CD8-positive, alpha-beta memory T cell (primary cell): Measurements from ENCODE around the gene TMUB1. TPM values are rescaled to one million over a fixed set of nuclear protein-coding genes. Genes with fewer than 3 reads are reported as not detected.

ENCODE experiments used
- CTCF ChIA-PET: fragments of 350-600 bp; sonication (Branson Sonifier 250); formaldehyde crosslinking; loops from one replicate; lab custom pipeline; 2021; ENCODE audit warnings: antibody characterized with exemption; lab: Charles Lee
- POLR2A ChIA-PET: fragments of 350-600 bp; sonication (Branson Sonifier 250); formaldehyde crosslinking; loops from one replicate; lab custom pipeline; 2021; ENCODE audit warnings: antibody characterized with exemption; lab: Charles Lee
- DNase-seq, 5 donors: peaks; one replicate each; pipeline versions ENCODE4 v3.0.0 to v3.0.0-alpha.2; 2020 to 2022; ENCODE audit warnings: mixed read lengths in 1 of 5
- H3K27ac ChIP-seq: one replicate; pipeline ENCODE4 v1.7.0; 2013; ENCODE audit warnings: low read depth, mild to moderate bottlenecking, low read length, moderate library complexity
- H3K27me3 ChIP-seq: 2 replicates; pipeline ENCODE4 v1.7.0; 2013; ENCODE audit warnings: low read length, mild to moderate bottlenecking; ENCODE audit not compliant: insufficient read depth, poor library complexity, severe bottlenecking
- H3K36me3 ChIP-seq: 2 replicates; pipeline ENCODE4 v1.7.0; 2013; ENCODE audit warnings: mild to moderate bottlenecking, low read length, moderate library complexity; ENCODE audit not compliant: insufficient read depth
- H3K4me1 ChIP-seq: 2 replicates; pipeline ENCODE4 v1.7.0; 2013; ENCODE audit warnings: mild to moderate bottlenecking, low read length, moderate library complexity; ENCODE audit not compliant: insufficient read depth
- H3K4me3 ChIP-seq: 2 replicates; pipeline ENCODE4 v1.7.0; 2013; ENCODE audit warnings: mild to moderate bottlenecking, low read length
- H3K9me3 ChIP-seq: 2 replicates; pipeline ENCODE4 v1.7.0; 2013; ENCODE audit warnings: mild to moderate bottlenecking, low read length
- H3K27ac Mint-ChIP-seq, 8 donors: one replicate each; pipeline ENCODE4 v1.8.0; 2020 to 2021; ENCODE audit warnings: mixed read lengths in 8 of 8, mild to moderate bottlenecking in 6 of 8, inconsistent platforms in 3 of 8, moderate library complexity in 3 of 8
- H3K27me3 Mint-ChIP-seq, 2 donors: one replicate each; pipeline ENCODE4 v1.8.0; 2020 to 2021; ENCODE audit warnings: mixed read lengths in 2 of 2, mild to moderate bottlenecking in 1 of 2, moderate library complexity in 1 of 2
- H3K36me3 Mint-ChIP-seq, 3 donors: one replicate each; pipeline ENCODE4 v1.8.0; 2020 to 2021; ENCODE audit warnings: mixed read lengths in 3 of 3, inconsistent platforms in 1 of 3, mild to moderate bottlenecking in 1 of 3
- H3K4me1 Mint-ChIP-seq, 3 donors: one replicate each; pipeline ENCODE4 v1.8.0; 2020 to 2021; ENCODE audit warnings: mixed read lengths in 3 of 3, inconsistent platforms in 1 of 3, mild to moderate bottlenecking in 1 of 3
- H3K4me3 Mint-ChIP-seq, 7 donors: one replicate each; pipeline ENCODE4 v1.8.0; 2020 to 2021; ENCODE audit warnings: mixed read lengths in 7 of 7, mild to moderate bottlenecking in 6 of 7, moderate library complexity in 4 of 7, inconsistent platforms in 2 of 7
- H3K9me3 Mint-ChIP-seq, 5 donors: one replicate each; pipeline ENCODE4 v1.8.0; 2020 to 2022; ENCODE audit warnings: mixed read lengths in 5 of 5, mild to moderate bottlenecking in 3 of 5, moderate library complexity in 2 of 5, inconsistent platforms in 1 of 5
- polyA plus RNA-seq: library from polyadenylated mRNA; unstranded; fragments of 300-500 nt; fragmentation: Illumina TruSeq; gene quantifications from one replicate; pipeline ENCODE4 v1.2.3, GENCODE V29; 2021
- total RNA-seq, 2 experiments: library from RNA; stranded (reverse); gene quantifications; one replicate each; pipeline ENCODE4 v1.2.3, GENCODE V29; 2021

TMUB1 gene
- total and polyA plus RNA-seq, 3 experiments from 2014 or later = 69.7 to 83.5 (median 81.7) TPM

GRCh38 chr7:151078233-151079040, 4.9 kb downstream of the TMUB1 start:
- Histone ChIP-seq H3K9me3 (no peaks in the 10 kb centered on the region), H3K4me3 (no peak overlapping the region), H3K4me1 (peaks cover 34% of the 10 kb centered on the region), H3K27me3 (no peaks in the 10 kb centered on the region), H3K27ac (no peak overlapping the region), H3K36me3 (no peaks in the 10 kb centered on the region)
- peaks cover 17 to 45% (median 23%) of the 10 kb centered on the region in 3 donors for H3K4me1 Mint-ChIP-seq
- peak in 1 of 5 donors; percentile 41 for DNase-seq
- H3K9me3 Mint-ChIP-seq = no peaks in the 10 kb centered on the region
- peaks cover 0 to 51% (median 0%) of the 10 kb centered on the region in 3 donors for H3K36me3 Mint-ChIP-seq
- H3K4me3 Mint-ChIP-seq = peak overlapping the region; percentile 81 to 96 (median 84)
- peak overlapping the region; percentile 65 to 94 (median 86) for H3K27ac Mint-ChIP-seq
- H3K27me3 Mint-ChIP-seq = peaks cover 0 to 2% of the 10 kb centered on the region in 2 donors
- POLR2A ChIA-PET = no interaction called here
- CTCF ChIA-PET = interaction anchor here (0.8 to 1.2 kb wide), 2 partner anchors 10 to 60 kb away, joined by 3 to 4 read pairs; no protein-coding TSS in a partner anchor

- H3K27me3 Mint-ChIP-seq = peaks cover 0 to 2% of the 10 kb centered on the region in 2 donors
- DNase-seq = no peak
- POLR2A ChIA-PET = no interaction called here
- H3K4me3 Mint-ChIP-seq = peak overlapping the region in 6 of 7 donors; percentile 45 to 81 (median 68)
- H3K27ac Mint-ChIP-seq = peak overlapping the region in 7 of 8 donors; percentile 35 to 94 (median 82)
- H3K27ac ChIP-seq = no peak overlapping the region
- no peaks in the 10 kb centered on the region for H3K27me3 ChIP-seq
- no peaks in the 10 kb centered on the region for H3K9me3 Mint-ChIP-seq
- no peaks in the 10 kb centered on the region for H3K36me3 ChIP-seq
- H3K36me3 Mint-ChIP-seq = peaks cover 0 to 50% (median 0%) of the 10 kb centered on the region in 3 donors
- H3K4me3 ChIP-seq = no peak overlapping the region
- no peaks in the 10 kb centered on the region for H3K9me3 ChIP-seq
- CTCF ChIA-PET = interaction anchor here (0.8 to 1.3 kb wide), 2 partner anchors 9 to 50 kb away, joined by 3 read pairs; partner anchors contain the start of gene ABCB8
- peaks cover 34% of the 10 kb centered on the region for H3K4me1 ChIP-seq
- H3K4me1 Mint-ChIP-seq = peaks cover 15 to 40% (median 20%) of the 10 kb centered on the region in 3 donors
Observed at GRCh38 chr7:151077705-151078232, 5.5 kb downstream of the TMUB1 start.

- Mint-ChIP-seq H3K4me1 (peaks cover 12 to 35% (median 17%) of the 10 kb centered on the region in 3 donors), H3K9me3 (no peaks in the 10 kb centered on the region), H3K36me3 (peaks cover 0 to 49% (median 0%) of the 10 kb centered on the region in 3 donors), H3K27ac (no peak overlapping the region), H3K4me3 (peak overlapping the region in 1 of 7 donors; percentile 36), H3K27me3 (peaks cover 0 to 2% of the 10 kb centered on the region in 2 donors)
- Histone ChIP-seq H3K27me3 (no peaks in the 10 kb centered on the region), H3K4me3 (no peak overlapping the region), H3K9me3 (no peaks in the 10 kb centered on the region), H3K36me3 (no peaks in the 10 kb centered on the region), H3K27ac (no peak overlapping the region), H3K4me1 (peaks cover 27% of the 10 kb centered on the region)
- CTCF ChIA-PET = interaction anchor here (0.6 to 1.3 kb wide), 2 partner anchors 19 to 49 kb away, joined by 3 read pairs; partner anchors contain the start of gene ABCB8
- POLR2A ChIA-PET = interaction anchor here (2.0 kb wide), 1 partner anchor 18 kb away, joined by 6 read pairs; the partner anchor contains the start of gene SLC4A2
- no peak for DNase-seq
Observed at GRCh38 chr7:151076863-151077704, 6.2 kb downstream of the TMUB1 start.

- peaks cover 0 to 2% of the 10 kb centered on the region in 2 donors for H3K27me3 Mint-ChIP-seq
- no peaks in the 10 kb centered on the region for H3K9me3 Mint-ChIP-seq
- Histone ChIP-seq H3K27ac (no peak overlapping the region), H3K27me3 (no peaks in the 10 kb centered on the region), H3K36me3 (no peaks in the 10 kb centered on the region), H3K4me1 (peaks cover 18% of the 10 kb centered on the region), H3K4me3 (no peak overlapping the region), H3K9me3 (no peaks in the 10 kb centered on the region)
- H3K4me3 Mint-ChIP-seq = no peak overlapping the region
- no peak for DNase-seq
- H3K27ac Mint-ChIP-seq = peak overlapping the region in 1 of 8 donors; percentile 89
- peaks cover 10 to 27% (median 17%) of the 10 kb centered on the region in 3 donors for H3K4me1 Mint-ChIP-seq
- ChIA-PET POLR2A (interaction anchor here (2.0 kb wide), 1 partner anchor 17 kb away, joined by 6 read pairs; the partner anchor contains the start of gene SLC4A2), CTCF (no interaction called here)
- H3K36me3 Mint-ChIP-seq = peaks cover 0 to 54% (median 0%) of the 10 kb centered on the region in 3 donors
Observed at GRCh38 chr7:151075978-151076426, 7.3 kb downstream of the TMUB1 start.

GRCh38 chr7:151075662-151075971, 7.7 kb downstream of the TMUB1 start:
- peak overlapping the region in 3 of 8 donors; percentile 22 to 61 (median 37) for H3K27ac Mint-ChIP-seq
- CTCF ChIA-PET = no interaction called here
- H3K4me1 ChIP-seq = peaks cover 15% of the 10 kb centered on the region
- no peak for DNase-seq
- H3K4me3 ChIP-seq = no peak overlapping the region
- POLR2A ChIA-PET = interaction anchor here (2.0 kb wide), 1 partner anchor 17 kb away, joined by 6 read pairs; the partner anchor contains the start of gene SLC4A2
- peaks cover 0 to 2% of the 10 kb centered on the region in 2 donors for H3K27me3 Mint-ChIP-seq
- no peaks in the 10 kb centered on the region for H3K27me3 ChIP-seq
- no peaks in the 10 kb centered on the region for H3K9me3 Mint-ChIP-seq
- no peaks in the 10 kb centered on the region for H3K9me3 ChIP-seq
- peaks cover 10 to 24% (median 17%) of the 10 kb centered on the region in 3 donors for H3K4me1 Mint-ChIP-seq
- H3K36me3 Mint-ChIP-seq = peaks cover 0 to 56% (median 0%) of the 10 kb centered on the region in 3 donors
- peak overlapping the region in 1 of 7 donors; percentile 58 for H3K4me3 Mint-ChIP-seq
- no peaks in the 10 kb centered on the region for H3K36me3 ChIP-seq
- no peak overlapping the region for H3K27ac ChIP-seq

GRCh38 chr7:151074817-151075661, 8.3 kb downstream of the TMUB1 start:
- Mint-ChIP-seq H3K9me3 (no peaks in the 10 kb centered on the region), H3K4me3 (peak overlapping the region in 1 of 7 donors; percentile 58), H3K4me1 (peaks cover 10 to 19% (median 16%) of the 10 kb centered on the region in 3 donors), H3K27me3 (peaks cover 0 to 2% of the 10 kb centered on the region in 2 donors), H3K36me3 (peaks cover 0 to 61% (median 0%) of the 10 kb centered on the region in 3 donors), H3K27ac (peak overlapping the region in 3 of 8 donors; percentile 22 to 61 (median 37))
- CTCF ChIA-PET = no interaction called here
- Histone ChIP-seq H3K4me1 (peaks cover 14% of the 10 kb centered on the region), H3K27ac (no peak overlapping the region), H3K27me3 (no peaks in the 10 kb centered on the region), H3K4me3 (no peak overlapping the region), H3K36me3 (no peaks in the 10 kb centered on the region), H3K9me3 (no peaks in the 10 kb centered on the region)
- DNase-seq = no peak
- POLR2A ChIA-PET = interaction anchor here (2.0 kb wide), 1 partner anchor 16 kb away, joined by 6 read pairs; the partner anchor contains the start of gene SLC4A2
